Activated CD4-positive, alpha-beta T cell treated with anti-CD3 and anti-CD28 coated beads, Interleukin-2, amount 10 ng/mL, durations not matched to agents 7 days and 5 days (primary cell): ENCODE measurements around the gene CCP110. TPM values are rescaled to one million over a fixed set of nuclear protein-coding genes. Genes with fewer than 3 reads are reported as not detected.
A peak's percentile ranks its signal among the peaks of the same experiment; 100 is the strongest.

ENCODE experiments used
- CTCF ChIA-PET: fragments of 350-600 bp; sonication (Branson Sonifier 250); formaldehyde crosslinking; loops from one replicate; lab custom pipeline; 2021; ENCODE audit warnings: antibody characterized with exemption; lab: Charles Lee
- POLR2A ChIA-PET: fragments of 350-600 bp; sonication (Branson Sonifier 250); formaldehyde crosslinking; loops from one replicate; lab custom pipeline; 2021; ENCODE audit warnings: antibody characterized with exemption; lab: Charles Lee
- DNase-seq: peaks from one replicate; pipeline ENCODE4 v3.0.0-alpha.2; 2020
- H3K27ac Mint-ChIP-seq: one replicate; pipeline ENCODE4 v1.8.0; 2021; ENCODE audit warnings: mild to moderate bottlenecking, moderate library complexity, mixed read lengths
- H3K27me3 Mint-ChIP-seq: one replicate; pipeline ENCODE4 v1.8.0; 2021; ENCODE audit warnings: mixed read lengths
- H3K36me3 Mint-ChIP-seq: one replicate; pipeline ENCODE4 v1.8.0; 2021; ENCODE audit warnings: low read depth, mixed read lengths
- H3K4me1 Mint-ChIP-seq: one replicate; pipeline ENCODE4 v1.8.0; 2021; ENCODE audit warnings: mixed read lengths
- H3K4me3 Mint-ChIP-seq: one replicate; pipeline ENCODE4 v1.8.0; 2021; ENCODE audit warnings: mild to moderate bottlenecking, moderate library complexity, mixed read lengths
- H3K9me3 Mint-ChIP-seq: one replicate; pipeline ENCODE4 v1.8.0; 2021; ENCODE audit warnings: mixed read lengths
- total RNA-seq, 2 experiments: library from RNA; stranded (reverse); gene quantifications; one replicate each; pipeline ENCODE4 v1.2.3, GENCODE V29; 2021

The CCP110 gene
- total RNA-seq, 2 experiments from 2014 or later: 35.9 to 50.6 TPM

DNA sequence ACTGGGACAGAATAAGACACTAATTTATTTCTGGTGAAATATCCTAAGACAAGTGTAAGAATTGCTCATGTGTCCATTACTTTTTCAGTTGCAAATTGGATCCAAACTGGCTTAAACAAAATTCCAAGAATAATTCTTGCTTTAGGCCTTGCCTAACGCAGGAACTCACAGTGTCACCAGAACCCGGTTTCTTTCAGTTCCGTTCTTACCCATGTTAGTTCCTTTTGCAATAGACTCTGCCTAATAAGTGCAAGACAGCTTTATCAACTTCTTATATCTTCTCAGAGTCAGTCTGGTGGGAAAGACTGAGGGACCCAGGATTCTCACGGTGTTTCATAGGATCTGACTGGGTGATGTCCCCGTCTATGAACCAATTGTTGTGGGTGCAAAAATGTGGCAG, 26.6 kb upstream of the CCP110 start:
- H3K27ac Mint-ChIP-seq: no peak overlapping the region
- peaks cover 11% of the 10 kb centered on the region for H3K4me1 Mint-ChIP-seq

DNA sequence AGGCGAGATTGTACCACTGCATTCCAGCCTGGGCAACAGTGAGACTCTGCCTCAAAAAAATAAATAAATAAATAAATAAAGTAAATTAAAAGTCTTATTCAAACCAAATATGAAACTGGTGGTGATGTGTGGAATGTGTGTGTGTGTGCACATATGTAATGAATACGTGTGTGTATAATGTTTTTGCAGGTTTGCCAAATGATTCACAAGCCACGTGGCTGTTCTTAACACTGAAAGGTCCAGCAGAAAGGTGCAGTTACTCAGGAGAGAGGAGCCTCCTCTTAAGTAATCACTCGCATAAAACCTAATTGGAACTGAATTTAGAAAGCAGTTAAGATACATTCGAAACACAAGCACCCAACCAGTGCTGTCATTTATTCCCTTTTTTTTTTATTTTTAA, 24.7 kb upstream of the CCP110 start:
- H3K4me3 Mint-ChIP-seq: no peak overlapping the region
- DNase-seq: no peak

More for the DNA sequence above, 26.6 kb upstream of the CCP110 start:
- DNase-seq: no peak
- Mint-ChIP-seq H3K36me3 (peaks cover 6% of the 10 kb centered on the region), H3K4me3 (no peak overlapping the region), H3K9me3 (no peaks in the 10 kb centered on the region), H3K27me3 (no peaks in the 10 kb centered on the region)
- CTCF ChIA-PET: interaction anchor here (0.6 kb wide), 1 partner anchor 427 kb away, joined by 3 read pairs; no protein-coding TSS in a partner anchor
- POLR2A ChIA-PET: no interaction called here

DNA sequence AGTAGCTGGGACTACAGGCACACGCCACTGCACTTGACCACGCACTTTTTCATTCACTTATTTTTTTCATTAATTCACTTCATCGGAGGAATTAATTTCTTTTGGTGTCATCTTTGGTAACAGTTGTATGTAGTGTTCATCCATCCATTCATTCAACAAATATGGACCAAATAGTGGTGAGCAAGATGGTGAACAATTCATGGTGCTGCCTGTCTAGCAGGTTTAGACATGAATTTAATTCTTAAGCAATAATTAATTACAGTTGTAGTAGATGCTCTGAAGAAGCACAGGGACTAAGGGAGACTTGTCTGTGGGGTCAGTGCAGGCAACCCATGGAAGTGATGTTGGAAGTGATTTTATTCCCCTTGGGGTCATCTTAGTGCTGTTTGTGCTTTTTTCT, 24.3 kb upstream of the CCP110 start:
- Mint-ChIP-seq H3K36me3 (peaks cover 16% of the 10 kb centered on the region), H3K9me3 (no peaks in the 10 kb centered on the region), H3K27ac (no peak overlapping the region), H3K27me3 (no peaks in the 10 kb centered on the region), H3K4me1 (peaks cover 4% of the 10 kb centered on the region), H3K4me3 (no peak overlapping the region)
- DNase-seq: no peak
- ChIA-PET CTCF (no interaction called here), POLR2A (no interaction called here)

More for the DNA sequence above, 24.7 kb upstream of the CCP110 start:
- Mint-ChIP-seq H3K27me3 (no peaks in the 10 kb centered on the region), H3K27ac (no peak overlapping the region), H3K4me1 (peaks cover 5% of the 10 kb centered on the region), H3K36me3 (peaks cover 13% of the 10 kb centered on the region), H3K9me3 (no peaks in the 10 kb centered on the region)
- POLR2A ChIA-PET: no interaction called here
- CTCF ChIA-PET: no interaction called here

DNA sequence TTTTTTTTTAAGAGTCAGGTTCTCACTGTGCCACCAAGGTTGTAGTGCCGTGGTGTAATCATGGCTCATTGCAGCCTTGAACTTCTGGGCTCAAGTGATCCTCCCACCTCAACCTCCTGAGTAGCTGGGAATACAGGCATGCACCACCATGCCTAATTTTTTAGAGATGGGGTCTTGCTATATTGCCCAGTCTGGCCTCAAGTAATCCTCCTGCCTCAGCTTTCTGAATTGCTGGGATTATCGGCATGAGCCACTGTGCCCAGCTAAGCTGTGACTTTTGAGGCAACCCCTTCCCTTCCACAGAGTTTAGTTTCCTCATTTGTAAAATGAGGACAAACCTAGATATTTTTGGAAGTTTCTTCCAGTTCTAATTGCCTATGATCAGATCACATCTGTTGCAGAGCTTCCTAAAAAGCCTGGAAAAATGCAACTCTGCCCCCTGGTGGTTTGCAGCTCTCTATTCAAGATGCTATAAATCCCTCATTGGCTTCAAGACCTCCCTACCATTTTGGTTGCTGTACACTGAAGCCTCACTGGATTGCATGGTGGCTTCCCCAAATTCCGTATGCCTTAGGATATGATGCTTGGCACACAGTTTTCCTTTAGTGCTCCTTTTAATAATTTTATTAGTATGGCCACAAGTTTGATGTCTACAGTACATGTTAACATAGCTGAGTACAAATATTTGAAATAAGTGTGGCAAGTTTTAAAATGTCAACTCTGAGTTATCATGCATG, 21.2 kb upstream of the CCP110 start:
- Mint-ChIP-seq H3K9me3 (no peaks in the 10 kb centered on the region), H3K4me1 (peaks cover 8% of the 10 kb centered on the region), H3K36me3 (peaks cover 36% of the 10 kb centered on the region), H3K27me3 (no peaks in the 10 kb centered on the region), H3K27ac (peak overlapping the region; percentile 41), H3K4me3 (no peak overlapping the region)
- DNase-seq: peak; percentile 78
- ChIA-PET POLR2A (no interaction called here), CTCF (interaction anchor here (0.6 to 1.8 kb wide), 12 partner anchors 10 to 416 kb away, joined by 3 to 9 read pairs (median 3); partner anchors contain the start of gene VPS35L)

DNA sequence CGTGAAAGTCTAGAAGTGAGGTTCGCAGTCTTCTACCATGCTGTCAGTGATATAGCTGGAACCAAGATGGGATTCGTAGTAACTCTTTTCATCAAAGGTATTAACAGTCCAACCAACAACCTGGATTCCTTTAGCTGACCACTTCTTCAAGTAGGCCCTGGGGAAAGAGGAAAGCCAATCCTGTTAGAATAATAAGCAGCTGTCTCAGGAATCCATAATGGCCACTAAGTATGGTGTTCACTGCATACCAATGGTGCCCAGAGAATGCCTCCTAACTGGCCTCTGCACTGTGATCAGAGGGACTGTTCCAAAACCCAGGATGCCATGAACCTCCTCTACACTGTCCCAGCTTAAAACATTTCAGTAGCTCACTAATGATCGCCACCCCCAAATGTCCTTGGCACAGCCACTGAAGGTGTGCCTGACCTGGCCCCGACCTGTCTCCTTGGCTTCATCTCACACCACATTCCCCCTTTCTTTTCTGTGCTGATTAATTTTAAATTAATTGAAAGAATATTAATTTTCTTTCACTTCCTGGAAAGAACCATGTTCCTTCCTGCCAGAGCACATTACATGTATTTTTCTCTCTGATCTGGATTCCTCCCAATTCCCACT, 20.2 kb upstream of the CCP110 start:
- Mint-ChIP-seq H3K27ac (no peak overlapping the region), H3K27me3 (no peaks in the 10 kb centered on the region), H3K4me3 (no peak overlapping the region), H3K4me1 (peaks cover 8% of the 10 kb centered on the region), H3K9me3 (no peaks in the 10 kb centered on the region), H3K36me3 (peaks cover 36% of the 10 kb centered on the region)
- CTCF ChIA-PET: interaction anchor here (0.9 to 1.8 kb wide), 7 partner anchors 10 to 417 kb away, joined by 3 to 9 read pairs (median 4); partner anchors contain the start of gene VPS35L
- POLR2A ChIA-PET: no interaction called here
- DNase-seq: no peak

DNA sequence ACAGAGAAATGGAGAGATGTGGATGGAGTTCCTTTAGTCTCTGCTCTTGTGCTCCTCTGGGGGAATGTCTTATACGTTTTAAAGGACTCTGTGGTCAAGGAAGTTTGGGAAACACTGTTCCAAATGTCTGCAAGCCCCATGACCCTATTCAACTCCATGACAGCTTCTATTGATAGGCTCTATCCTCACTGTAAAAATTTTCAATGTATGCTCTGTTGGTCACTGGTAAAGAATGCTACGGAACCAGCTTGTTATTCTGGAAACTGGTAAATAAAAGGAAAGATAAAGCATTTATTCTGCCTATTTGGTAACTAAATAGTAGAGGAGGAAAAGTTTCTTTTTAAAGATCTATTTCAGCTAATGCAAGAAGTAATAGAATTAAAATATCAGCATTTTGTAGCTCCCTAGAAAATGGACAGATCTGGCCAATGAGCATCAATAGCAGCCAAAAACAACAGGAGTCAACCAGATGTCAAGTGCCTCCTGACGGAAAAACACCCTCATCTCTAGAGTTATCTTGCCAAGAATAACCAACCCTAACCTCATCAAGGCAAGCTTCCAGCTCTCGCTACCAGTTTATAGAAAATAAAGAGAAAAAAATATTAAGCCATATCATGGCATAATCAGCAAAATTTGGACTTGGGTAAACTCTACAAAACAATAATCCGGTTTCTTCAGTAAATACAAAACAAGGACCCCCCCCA, 18.0 kb upstream of the CCP110 start:
- Mint-ChIP-seq H3K4me1 (peaks cover 8% of the 10 kb centered on the region), H3K4me3 (no peak overlapping the region)
- POLR2A ChIA-PET: interaction anchor here (0.7 kb wide), 1 partner anchor 713 kb away, joined by 5 read pairs; no protein-coding TSS in a partner anchor

DNA sequence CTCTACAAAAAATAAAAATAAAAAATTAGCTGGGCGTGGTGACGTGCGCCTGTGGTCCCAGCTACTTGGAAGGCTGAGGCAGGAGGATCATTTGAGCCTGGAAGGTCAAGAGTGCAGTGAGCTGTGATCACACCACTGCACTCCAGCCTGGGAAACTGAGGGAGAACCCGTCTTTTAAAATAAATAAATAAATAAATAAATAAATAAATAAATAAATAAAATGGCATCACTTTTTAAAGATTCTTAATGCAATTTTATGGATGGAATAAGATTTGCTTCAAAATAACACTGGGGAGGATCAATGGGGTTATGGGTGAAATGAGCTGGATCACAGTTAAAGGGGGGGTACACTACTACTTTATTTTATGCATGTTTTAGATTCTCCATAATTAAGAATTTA, 16.8 kb upstream of the CCP110 start:
- Mint-ChIP-seq H3K4me1 (peaks cover 8% of the 10 kb centered on the region), H3K4me3 (no peak overlapping the region), H3K27me3 (no peaks in the 10 kb centered on the region), H3K9me3 (no peaks in the 10 kb centered on the region), H3K36me3 (peaks cover 31% of the 10 kb centered on the region), H3K27ac (no peak overlapping the region)
- no peak for DNase-seq
- POLR2A ChIA-PET: no interaction called here
- CTCF ChIA-PET: no interaction called here

More for the DNA sequence above, 18.0 kb upstream of the CCP110 start:
- Mint-ChIP-seq H3K27ac (no peak overlapping the region), H3K36me3 (peaks cover 36% of the 10 kb centered on the region), H3K27me3 (no peaks in the 10 kb centered on the region), H3K9me3 (no peaks in the 10 kb centered on the region)
- CTCF ChIA-PET: interaction anchor here (0.6 kb wide), 1 partner anchor 61 kb away, joined by 4 read pairs; no protein-coding TSS in a partner anchor
- DNase-seq: no peak

DNA sequence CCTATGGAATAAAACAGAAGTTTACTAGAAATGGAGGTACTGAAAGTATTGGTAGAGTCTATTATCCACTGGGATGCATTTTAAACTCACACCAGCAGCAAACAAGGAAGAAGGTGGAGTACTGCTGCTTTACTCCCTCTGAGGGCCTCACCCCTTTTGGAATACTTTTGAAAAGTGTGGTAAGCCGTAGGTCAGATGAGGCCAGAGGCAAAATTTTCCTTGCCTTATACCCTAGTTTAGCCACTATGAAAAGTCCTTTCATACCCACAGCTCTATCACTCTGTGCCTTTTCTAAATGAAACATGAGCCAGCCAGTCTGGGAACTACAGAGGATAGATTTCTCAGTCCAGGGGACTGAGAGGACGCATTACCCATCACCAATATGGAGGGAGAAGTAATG, 15.9 kb upstream of the CCP110 start:
- Mint-ChIP-seq H3K36me3 (peaks cover 30% of the 10 kb centered on the region), H3K27me3 (no peaks in the 10 kb centered on the region), H3K4me3 (no peak overlapping the region), H3K9me3 (no peaks in the 10 kb centered on the region), H3K27ac (no peak overlapping the region), H3K4me1 (peaks cover 8% of the 10 kb centered on the region)
- no peak for DNase-seq
- POLR2A ChIA-PET: no interaction called here
- CTCF ChIA-PET: no interaction called here

DNA sequence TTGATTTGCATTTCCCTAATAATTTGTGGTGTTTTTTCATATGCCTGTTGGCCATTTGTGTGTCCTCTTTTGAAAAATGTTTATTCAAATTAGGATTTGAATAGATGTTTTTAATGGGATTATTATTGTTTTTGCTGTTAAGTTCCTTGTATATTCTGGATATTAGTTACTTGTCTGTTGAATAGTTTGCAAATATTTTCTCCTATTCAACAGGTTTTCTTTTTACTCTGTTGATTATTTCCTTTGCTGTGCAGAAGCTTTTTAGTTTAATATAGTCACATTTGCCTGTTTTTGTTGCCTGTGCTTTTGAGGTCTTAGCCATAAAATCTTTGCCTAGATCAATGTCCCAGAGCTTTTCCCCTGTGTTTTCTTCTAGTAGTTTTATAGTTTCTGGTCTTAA, 11.4 kb upstream of the CCP110 start:
- Mint-ChIP-seq H3K4me1 (peaks cover 12% of the 10 kb centered on the region), H3K4me3 (no peak overlapping the region), H3K9me3 (no peaks in the 10 kb centered on the region), H3K27ac (no peak overlapping the region), H3K36me3 (peaks cover 36% of the 10 kb centered on the region), H3K27me3 (no peaks in the 10 kb centered on the region)
- POLR2A ChIA-PET: no interaction called here
- no peak for DNase-seq
- CTCF ChIA-PET: interaction anchor here (0.8 kb wide), 1 partner anchor 9 kb away, joined by 5 read pairs; the partner anchor contains the start of gene GDE1

DNA sequence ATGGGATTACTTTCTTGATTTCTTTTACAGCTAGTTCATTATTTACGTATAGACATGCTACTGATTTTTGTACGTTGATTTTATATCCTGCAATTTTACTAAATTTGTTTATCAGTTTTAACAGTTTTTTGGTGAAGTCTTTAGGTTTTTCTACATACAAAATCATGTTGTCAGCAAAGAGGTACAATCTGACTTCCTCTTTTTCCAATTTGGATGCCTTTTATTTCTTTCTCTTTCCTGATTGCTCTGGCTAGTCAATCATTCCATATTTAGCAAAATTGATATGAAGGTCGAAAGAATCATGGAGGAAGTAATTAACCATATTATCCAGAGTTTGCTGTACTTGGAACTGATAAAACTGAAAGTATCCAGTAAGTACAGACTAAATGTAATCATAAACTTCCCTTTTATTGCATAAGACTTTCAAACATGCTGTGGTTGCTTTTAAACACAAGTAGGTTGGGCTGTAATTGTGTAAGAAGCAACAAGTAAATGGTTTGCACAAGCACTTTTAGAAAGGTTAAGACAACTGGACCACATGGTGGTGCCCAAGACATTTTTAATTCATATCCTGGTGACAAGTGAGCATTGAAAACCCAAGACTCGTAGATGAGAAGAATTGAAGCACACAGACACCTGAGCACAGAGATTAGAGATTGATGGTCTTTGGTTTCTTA, 10.2 kb upstream of the CCP110 start:
- H3K4me1 Mint-ChIP-seq: peaks cover 21% of the 10 kb centered on the region
- POLR2A ChIA-PET: no interaction called here
- H3K27ac Mint-ChIP-seq: no peak overlapping the region
- H3K9me3 Mint-ChIP-seq: no peaks in the 10 kb centered on the region
- CTCF ChIA-PET: interaction anchor here (0.7 kb wide), 1 partner anchor 10 kb away, joined by 3 read pairs; no protein-coding TSS in a partner anchor
- H3K4me3 Mint-ChIP-seq: no peak overlapping the region
- DNase-seq: no peak
- H3K36me3 Mint-ChIP-seq: peaks cover 39% of the 10 kb centered on the region
- H3K27me3 Mint-ChIP-seq: no peaks in the 10 kb centered on the region

DNA sequence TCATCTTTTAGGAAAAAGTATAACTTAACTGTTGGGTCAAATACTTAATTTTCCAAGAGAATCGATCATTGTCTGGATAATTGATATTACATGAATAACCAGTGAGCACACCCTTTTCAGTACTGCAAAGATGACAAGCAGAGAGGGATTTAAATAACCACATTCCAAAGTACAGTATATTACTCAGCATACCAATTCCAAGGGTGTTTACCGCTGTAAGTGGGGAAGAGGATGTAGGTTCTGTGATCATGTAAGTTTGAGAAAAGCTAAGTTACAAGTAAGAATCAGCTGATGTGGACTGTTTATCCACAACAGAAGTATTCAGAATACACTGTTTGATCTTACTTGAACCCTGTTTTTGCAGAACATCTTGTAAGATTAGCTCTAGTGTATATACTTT, 8.0 kb upstream of the CCP110 start:
- no peaks in the 10 kb centered on the region for H3K27me3 Mint-ChIP-seq
- DNase-seq: no peak
- ChIA-PET POLR2A (no interaction called here), CTCF (interaction anchor here (0.5 to 2.2 kb wide), 3 partner anchors 13 to 26 kb away, joined by 3 to 4 read pairs (median 4); no protein-coding TSS in a partner anchor)
- H3K4me1 Mint-ChIP-seq: peaks cover 37% of the 10 kb centered on the region
- H3K36me3 Mint-ChIP-seq: peaks cover 39% of the 10 kb centered on the region
- no peaks in the 10 kb centered on the region for H3K9me3 Mint-ChIP-seq
- H3K4me3 Mint-ChIP-seq: no peak overlapping the region
- H3K27ac Mint-ChIP-seq: no peak overlapping the region

DNA sequence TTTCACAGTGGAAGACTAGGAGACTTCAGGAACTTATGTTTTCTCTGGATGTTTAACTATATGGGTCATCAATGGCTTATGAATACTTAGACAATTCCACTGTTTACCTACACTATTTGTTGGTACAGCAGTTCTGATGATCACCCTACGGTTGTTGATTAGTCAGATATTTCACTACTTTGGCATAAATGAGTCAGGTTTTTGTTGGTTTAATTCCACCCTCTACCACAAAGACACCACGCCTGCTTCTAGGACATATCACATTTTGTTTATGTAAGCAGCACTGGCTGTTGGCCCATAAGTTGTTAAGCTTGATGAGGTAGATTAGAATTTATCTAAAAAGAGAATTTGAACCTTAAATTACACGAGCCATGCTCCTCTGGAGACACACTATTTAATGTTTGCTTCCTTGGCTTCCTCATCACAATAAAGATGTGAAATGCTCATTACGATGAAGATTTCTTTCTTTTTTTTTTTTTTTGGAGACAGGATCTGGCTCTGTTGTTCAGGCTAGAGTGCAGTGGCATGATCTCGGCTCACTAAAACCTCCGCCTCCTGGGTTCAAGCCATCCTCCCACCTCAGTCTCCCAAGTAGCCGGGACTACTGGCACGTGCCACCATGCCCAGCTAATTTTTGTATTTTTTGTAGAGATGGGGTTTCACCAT, 6.2 kb upstream of the CCP110 start:
- peak overlapping the region; percentile 10 for H3K27ac Mint-ChIP-seq
- no peaks in the 10 kb centered on the region for H3K9me3 Mint-ChIP-seq
- H3K36me3 Mint-ChIP-seq: peaks cover 37% of the 10 kb centered on the region
- H3K4me1 Mint-ChIP-seq: peaks cover 50% of the 10 kb centered on the region
- ChIA-PET CTCF (interaction anchor here (0.6 to 2.2 kb wide), 3 partner anchors 27 to 385 kb away, joined by 3 to 4 read pairs (median 4); no protein-coding TSS in a partner anchor), POLR2A (no interaction called here)
- DNase-seq: no peak
- no peak overlapping the region for H3K4me3 Mint-ChIP-seq
- no peaks in the 10 kb centered on the region for H3K27me3 Mint-ChIP-seq
